HEK293 (cell line): Measurements from ENCODE around the gene DCP1A.
A peak's percentile ranks its signal among the peaks of the same experiment; 100 is the strongest.

Experiments
- ZBTB1 ChIP-seq: fragments of 450-650 bp; formaldehyde crosslinking; IDR thresholded peaks from 2 replicates; pipeline ENCODE4 v1.5.1; 2016; ENCODE audit warnings: missing biosample characterization, missing genetic modification characterization
- ZBTB21 ChIP-seq: fragments of 450-650 bp; formaldehyde crosslinking; IDR thresholded peaks from 2 replicates; pipeline ENCODE4 v1.5.1; 2017; ENCODE audit warnings: missing biosample characterization, missing genetic modification characterization
- ZBTB48 ChIP-seq: fragments of 450-650 bp; formaldehyde crosslinking; IDR thresholded peaks from 2 replicates; pipeline ENCODE4 v1.5.1; 2016; ENCODE audit warnings: missing biosample characterization, missing genetic modification characterization
- ZNF2 ChIP-seq: fragments of 450-650 bp; formaldehyde crosslinking; IDR thresholded peaks from 2 replicates; pipeline ENCODE4 v1.5.1; 2016; ENCODE audit warnings: missing biosample characterization, missing genetic modification characterization
- ZNF221 ChIP-seq: fragments of 450-650 bp; formaldehyde crosslinking; IDR thresholded peaks from 2 replicates; pipeline ENCODE4 v1.5.1; 2017; ENCODE audit warnings: missing biosample characterization, missing genetic modification characterization, borderline replicate concordance
- ZNF404 ChIP-seq: fragments of 450-650 bp; formaldehyde crosslinking; IDR thresholded peaks from 2 replicates; pipeline ENCODE4 v1.5.1; 2017; ENCODE audit warnings: missing biosample characterization, missing genetic modification characterization
- ZNF501 ChIP-seq: fragments of 450-650 bp; formaldehyde crosslinking; IDR thresholded peaks from 2 replicates; pipeline ENCODE4 v1.5.1; 2016; ENCODE audit warnings: missing biosample characterization, missing genetic modification characterization
- ZNF530 ChIP-seq: fragments of 450-650 bp; formaldehyde crosslinking; IDR thresholded peaks from 2 replicates; pipeline ENCODE4 v1.5.1; 2016; ENCODE audit warnings: low read depth, missing biosample characterization, missing genetic modification characterization
- ZNF670 ChIP-seq: fragments of 450-650 bp; formaldehyde crosslinking; IDR thresholded peaks from 2 replicates; pipeline ENCODE4 v1.5.1; 2016; ENCODE audit warnings: missing biosample characterization, missing genetic modification characterization, low read depth
- ZNF677 ChIP-seq: fragments of 450-650 bp; IDR thresholded peaks from 2 replicates; pipeline ENCODE4 v1.5.0; 2018; ENCODE audit warnings: missing biosample characterization, mild to moderate bottlenecking, missing genetic modification characterization, moderate library complexity
- TF ChIP-seq, protein P1 (sequence below): fragments of 450-650 bp; formaldehyde crosslinking; conservative IDR thresholded peaks from 2 replicates; pipeline ENCODE4 v1.5.1; 2016; ENCODE audit warnings: low read depth, missing biosample characterization, missing genetic modification characterization
- TF ChIP-seq, protein P2 (sequence below): fragments of 450-650 bp; formaldehyde crosslinking; IDR thresholded peaks from 2 replicates; pipeline ENCODE4 v1.5.1; 2016; ENCODE audit warnings: missing biosample characterization, missing genetic modification characterization, borderline replicate concordance
- TF ChIP-seq, protein P3 (sequence below): fragments of 450-650 bp; formaldehyde crosslinking; IDR thresholded peaks from 2 replicates; pipeline ENCODE4 v1.5.1; 2016; ENCODE audit warnings: missing biosample characterization, missing genetic modification characterization, low read depth
- TF ChIP-seq, protein P4 (sequence below): fragments of 450-650 bp; formaldehyde crosslinking; IDR thresholded peaks from 2 replicates; pipeline ENCODE4 v1.5.0; 2017; ENCODE audit warnings: missing biosample characterization, missing genetic modification characterization, borderline replicate concordance
- TF ChIP-seq, protein P5 (sequence below): fragments of 450-650 bp; formaldehyde crosslinking; IDR thresholded peaks from 2 replicates; pipeline ENCODE4 v1.5.1; 2017; ENCODE audit warnings: missing biosample characterization, missing genetic modification characterization
- TF ChIP-seq, protein P6 (sequence below): fragments of 450-650 bp; formaldehyde crosslinking; optimal IDR thresholded peaks from 2 replicates; pipeline ENCODE3; 2016; ENCODE audit warnings: missing biosample characterization, mild to moderate bottlenecking, missing genetic modification characterization
- TF ChIP-seq, protein P7 (sequence below): fragments of 450-650 bp; formaldehyde crosslinking; IDR thresholded peaks from 2 replicates; pipeline ENCODE4 v1.5.1; 2016; ENCODE audit warnings: missing biosample characterization, missing genetic modification characterization

Gene DCP1A

DNA sequence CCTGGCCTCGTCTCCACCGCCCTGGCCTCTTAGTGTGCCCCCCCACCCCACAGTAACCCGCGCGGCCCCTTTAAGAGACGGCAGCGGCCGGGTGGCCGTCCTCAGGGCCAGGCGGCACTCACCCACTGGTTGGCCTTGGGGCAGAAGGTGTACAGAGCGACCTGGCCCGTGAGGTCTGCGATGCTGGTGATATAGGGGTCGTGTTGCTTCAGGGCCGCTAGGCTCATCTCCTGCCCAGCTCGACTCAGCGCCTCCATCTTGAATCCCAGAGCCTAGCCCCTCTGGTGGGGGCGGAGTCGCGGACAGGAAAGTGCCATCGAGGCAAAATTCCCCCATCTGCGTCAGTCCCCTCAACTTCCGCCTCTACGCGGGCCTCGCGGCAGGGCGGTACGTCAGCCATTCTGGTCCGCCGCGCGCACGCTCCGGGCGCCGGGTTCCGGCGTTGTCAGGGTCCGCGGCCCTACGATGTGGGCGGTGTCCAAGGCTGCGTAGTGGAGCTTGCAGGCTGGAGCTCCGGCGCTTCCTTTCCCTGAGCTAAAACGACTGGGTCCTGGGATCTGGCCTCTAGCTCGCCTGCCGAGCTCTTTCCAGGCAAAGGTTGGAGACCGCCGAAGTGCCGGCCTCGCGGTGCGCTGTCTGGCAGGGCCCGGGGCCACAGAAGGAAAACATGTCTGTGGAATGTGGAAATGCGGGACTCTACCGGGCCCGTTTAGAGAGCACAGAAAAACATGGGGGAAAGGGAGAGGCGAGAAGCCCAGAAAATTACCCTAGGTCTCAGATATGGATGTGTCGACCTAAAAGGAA, at the start of gene DCP1A (continued):
- TF ChIP-seq, protein P1, sequence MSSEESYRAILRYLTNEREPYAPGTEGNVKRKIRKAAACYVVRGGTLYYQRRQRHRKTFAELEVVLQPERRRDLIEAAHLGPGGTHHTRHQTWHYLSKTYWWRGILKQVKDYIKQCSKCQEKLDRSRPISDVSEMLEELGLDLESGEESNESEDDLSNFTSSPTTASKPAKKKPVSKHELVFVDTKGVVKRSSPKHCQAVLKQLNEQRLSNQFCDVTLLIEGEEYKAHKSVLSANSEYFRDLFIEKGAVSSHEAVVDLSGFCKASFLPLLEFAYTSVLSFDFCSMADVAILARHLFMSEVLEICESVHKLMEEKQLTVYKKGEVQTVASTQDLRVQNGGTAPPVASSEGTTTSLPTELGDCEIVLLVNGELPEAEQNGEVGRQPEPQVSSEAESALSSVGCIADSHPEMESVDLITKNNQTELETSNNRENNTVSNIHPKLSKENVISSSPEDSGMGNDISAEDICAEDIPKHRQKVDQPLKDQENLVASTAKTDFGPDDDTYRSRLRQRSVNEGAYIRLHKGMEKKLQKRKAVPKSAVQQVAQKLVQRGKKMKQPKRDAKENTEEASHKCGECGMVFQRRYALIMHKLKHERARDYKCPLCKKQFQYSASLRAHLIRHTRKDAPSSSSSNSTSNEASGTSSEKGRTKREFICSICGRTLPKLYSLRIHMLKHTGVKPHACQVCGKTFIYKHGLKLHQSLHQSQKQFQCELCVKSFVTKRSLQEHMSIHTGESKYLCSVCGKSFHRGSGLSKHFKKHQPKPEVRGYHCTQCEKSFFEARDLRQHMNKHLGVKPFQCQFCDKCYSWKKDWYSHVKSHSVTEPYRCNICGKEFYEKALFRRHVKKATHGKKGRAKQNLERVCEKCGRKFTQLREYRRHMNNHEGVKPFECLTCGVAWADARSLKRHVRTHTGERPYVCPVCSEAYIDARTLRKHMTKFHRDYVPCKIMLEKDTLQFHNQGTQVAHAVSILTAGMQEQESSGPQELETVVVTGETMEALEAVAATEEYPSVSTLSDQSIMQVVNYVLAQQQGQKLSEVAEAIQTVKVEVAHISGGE = peak; percentile 99
- TF ChIP-seq ZNF221 (no peak), ZNF670 (tag by site-specific recombination) (no peak), ZNF404 (peak; percentile 43; the same call in 1 of the 2 replicates), ZBTB21 (tag by site-specific recombination) (peak; percentile 96), ZNF2 (tag by site-specific recombination) (peak; percentile 97), ZBTB48 (tag by site-specific recombination) (peak; percentile 61; the same call in 1 of the 2 replicates), ZNF501 (tag by site-specific recombination) (peak; percentile 100), ZNF677 (tag by site-specific recombination) (0 out of 2 replicates have a peak, but pooled peaks have one; percentile 40), ZNF530 (tag by site-specific recombination) (no peak), ZBTB1 (tag by site-specific recombination) (no peak)
- TF ChIP-seq, protein P2, sequence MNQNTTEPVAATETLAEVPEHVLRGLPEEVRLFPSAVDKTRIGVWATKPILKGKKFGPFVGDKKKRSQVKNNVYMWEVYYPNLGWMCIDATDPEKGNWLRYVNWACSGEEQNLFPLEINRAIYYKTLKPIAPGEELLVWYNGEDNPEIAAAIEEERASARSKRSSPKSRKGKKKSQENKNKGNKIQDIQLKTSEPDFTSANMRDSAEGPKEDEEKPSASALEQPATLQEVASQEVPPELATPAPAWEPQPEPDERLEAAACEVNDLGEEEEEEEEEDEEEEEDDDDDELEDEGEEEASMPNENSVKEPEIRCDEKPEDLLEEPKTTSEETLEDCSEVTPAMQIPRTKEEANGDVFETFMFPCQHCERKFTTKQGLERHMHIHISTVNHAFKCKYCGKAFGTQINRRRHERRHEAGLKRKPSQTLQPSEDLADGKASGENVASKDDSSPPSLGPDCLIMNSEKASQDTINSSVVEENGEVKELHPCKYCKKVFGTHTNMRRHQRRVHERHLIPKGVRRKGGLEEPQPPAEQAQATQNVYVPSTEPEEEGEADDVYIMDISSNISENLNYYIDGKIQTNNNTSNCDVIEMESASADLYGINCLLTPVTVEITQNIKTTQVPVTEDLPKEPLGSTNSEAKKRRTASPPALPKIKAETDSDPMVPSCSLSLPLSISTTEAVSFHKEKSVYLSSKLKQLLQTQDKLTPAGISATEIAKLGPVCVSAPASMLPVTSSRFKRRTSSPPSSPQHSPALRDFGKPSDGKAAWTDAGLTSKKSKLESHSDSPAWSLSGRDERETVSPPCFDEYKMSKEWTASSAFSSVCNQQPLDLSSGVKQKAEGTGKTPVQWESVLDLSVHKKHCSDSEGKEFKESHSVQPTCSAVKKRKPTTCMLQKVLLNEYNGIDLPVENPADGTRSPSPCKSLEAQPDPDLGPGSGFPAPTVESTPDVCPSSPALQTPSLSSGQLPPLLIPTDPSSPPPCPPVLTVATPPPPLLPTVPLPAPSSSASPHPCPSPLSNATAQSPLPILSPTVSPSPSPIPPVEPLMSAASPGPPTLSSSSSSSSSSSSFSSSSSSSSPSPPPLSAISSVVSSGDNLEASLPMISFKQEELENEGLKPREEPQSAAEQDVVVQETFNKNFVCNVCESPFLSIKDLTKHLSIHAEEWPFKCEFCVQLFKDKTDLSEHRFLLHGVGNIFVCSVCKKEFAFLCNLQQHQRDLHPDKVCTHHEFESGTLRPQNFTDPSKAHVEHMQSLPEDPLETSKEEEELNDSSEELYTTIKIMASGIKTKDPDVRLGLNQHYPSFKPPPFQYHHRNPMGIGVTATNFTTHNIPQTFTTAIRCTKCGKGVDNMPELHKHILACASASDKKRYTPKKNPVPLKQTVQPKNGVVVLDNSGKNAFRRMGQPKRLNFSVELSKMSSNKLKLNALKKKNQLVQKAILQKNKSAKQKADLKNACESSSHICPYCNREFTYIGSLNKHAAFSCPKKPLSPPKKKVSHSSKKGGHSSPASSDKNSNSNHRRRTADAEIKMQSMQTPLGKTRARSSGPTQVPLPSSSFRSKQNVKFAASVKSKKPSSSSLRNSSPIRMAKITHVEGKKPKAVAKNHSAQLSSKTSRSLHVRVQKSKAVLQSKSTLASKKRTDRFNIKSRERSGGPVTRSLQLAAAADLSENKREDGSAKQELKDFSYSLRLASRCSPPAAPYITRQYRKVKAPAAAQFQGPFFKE (tag by site-specific recombination) = peak; percentile 46; the same call in 1 of the 2 replicates
- TF ChIP-seq, protein P3, sequence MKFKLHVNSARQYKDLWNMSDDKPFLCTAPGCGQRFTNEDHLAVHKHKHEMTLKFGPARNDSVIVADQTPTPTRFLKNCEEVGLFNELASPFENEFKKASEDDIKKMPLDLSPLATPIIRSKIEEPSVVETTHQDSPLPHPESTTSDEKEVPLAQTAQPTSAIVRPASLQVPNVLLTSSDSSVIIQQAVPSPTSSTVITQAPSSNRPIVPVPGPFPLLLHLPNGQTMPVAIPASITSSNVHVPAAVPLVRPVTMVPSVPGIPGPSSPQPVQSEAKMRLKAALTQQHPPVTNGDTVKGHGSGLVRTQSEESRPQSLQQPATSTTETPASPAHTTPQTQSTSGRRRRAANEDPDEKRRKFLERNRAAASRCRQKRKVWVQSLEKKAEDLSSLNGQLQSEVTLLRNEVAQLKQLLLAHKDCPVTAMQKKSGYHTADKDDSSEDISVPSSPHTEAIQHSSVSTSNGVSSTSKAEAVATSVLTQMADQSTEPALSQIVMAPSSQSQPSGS = peak; percentile 63; the same call in 1 of the 2 replicates
- TF ChIP-seq, protein P4, sequence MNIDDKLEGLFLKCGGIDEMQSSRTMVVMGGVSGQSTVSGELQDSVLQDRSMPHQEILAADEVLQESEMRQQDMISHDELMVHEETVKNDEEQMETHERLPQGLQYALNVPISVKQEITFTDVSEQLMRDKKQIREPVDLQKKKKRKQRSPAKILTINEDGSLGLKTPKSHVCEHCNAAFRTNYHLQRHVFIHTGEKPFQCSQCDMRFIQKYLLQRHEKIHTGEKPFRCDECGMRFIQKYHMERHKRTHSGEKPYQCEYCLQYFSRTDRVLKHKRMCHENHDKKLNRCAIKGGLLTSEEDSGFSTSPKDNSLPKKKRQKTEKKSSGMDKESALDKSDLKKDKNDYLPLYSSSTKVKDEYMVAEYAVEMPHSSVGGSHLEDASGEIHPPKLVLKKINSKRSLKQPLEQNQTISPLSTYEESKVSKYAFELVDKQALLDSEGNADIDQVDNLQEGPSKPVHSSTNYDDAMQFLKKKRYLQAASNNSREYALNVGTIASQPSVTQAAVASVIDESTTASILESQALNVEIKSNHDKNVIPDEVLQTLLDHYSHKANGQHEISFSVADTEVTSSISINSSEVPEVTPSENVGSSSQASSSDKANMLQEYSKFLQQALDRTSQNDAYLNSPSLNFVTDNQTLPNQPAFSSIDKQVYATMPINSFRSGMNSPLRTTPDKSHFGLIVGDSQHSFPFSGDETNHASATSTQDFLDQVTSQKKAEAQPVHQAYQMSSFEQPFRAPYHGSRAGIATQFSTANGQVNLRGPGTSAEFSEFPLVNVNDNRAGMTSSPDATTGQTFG (tag by site-specific recombination) = peak; percentile 84; the same call in 1 of the 2 replicates
- TF ChIP-seq, protein P5, sequence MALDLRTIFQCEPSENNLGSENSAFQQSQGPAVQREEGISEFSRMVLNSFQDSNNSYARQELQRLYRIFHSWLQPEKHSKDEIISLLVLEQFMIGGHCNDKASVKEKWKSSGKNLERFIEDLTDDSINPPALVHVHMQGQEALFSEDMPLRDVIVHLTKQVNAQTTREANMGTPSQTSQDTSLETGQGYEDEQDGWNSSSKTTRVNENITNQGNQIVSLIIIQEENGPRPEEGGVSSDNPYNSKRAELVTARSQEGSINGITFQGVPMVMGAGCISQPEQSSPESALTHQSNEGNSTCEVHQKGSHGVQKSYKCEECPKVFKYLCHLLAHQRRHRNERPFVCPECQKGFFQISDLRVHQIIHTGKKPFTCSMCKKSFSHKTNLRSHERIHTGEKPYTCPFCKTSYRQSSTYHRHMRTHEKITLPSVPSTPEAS = peak; percentile 70
- TF ChIP-seq, protein P6, sequence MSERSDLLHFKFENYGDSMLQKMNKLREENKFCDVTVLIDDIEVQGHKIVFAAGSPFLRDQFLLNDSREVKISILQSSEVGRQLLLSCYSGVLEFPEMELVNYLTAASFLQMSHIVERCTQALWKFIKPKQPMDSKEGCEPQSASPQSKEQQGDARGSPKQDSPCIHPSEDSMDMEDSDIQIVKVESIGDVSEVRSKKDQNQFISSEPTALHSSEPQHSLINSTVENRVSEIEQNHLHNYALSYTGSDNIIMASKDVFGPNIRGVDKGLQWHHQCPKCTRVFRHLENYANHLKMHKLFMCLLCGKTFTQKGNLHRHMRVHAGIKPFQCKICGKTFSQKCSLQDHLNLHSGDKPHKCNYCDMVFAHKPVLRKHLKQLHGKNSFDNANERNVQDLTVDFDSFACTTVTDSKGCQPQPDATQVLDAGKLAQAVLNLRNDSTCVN = peak; percentile 68
- TF ChIP-seq, protein P7, sequence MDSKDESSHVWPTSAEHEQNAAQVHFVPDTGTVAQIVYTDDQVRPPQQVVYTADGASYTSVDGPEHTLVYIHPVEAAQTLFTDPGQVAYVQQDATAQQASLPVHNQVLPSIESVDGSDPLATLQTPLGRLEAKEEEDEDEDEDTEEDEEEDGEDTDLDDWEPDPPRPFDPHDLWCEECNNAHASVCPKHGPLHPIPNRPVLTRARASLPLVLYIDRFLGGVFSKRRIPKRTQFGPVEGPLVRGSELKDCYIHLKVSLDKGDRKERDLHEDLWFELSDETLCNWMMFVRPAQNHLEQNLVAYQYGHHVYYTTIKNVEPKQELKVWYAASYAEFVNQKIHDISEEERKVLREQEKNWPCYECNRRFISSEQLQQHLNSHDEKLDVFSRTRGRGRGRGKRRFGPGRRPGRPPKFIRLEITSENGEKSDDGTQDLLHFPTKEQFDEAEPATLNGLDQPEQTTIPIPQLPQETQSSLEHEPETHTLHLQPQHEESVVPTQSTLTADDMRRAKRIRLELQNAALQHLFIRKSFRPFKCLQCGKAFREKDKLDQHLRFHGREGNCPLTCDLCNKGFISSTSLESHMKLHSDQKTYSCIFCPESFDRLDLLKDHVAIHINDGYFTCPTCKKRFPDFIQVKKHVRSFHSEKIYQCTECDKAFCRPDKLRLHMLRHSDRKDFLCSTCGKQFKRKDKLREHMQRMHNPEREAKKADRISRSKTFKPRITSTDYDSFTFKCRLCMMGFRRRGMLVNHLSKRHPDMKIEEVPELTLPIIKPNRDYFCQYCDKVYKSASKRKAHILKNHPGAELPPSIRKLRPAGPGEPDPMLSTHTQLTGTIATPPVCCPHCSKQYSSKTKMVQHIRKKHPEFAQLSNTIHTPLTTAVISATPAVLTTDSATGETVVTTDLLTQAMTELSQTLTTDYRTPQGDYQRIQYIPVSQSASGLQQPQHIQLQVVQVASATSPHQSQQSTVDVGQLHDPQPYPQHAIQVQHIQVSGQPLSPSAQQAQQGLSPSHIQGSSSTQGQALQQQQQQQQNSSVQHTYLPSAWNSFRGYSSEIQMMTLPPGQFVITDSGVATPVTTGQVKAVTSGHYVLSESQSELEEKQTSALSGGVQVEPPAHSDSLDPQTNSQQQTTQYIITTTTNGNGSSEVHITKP = peak; percentile 68
